Gastrocnemius medialis (tissue), 4 donors: ENCODE data around the gene CCT7. TPM values are rescaled to one million over a fixed set of nuclear protein-coding genes. Genes with fewer than 3 reads are reported as not detected.

Experiments
- ATAC-seq, 2 donors: fragments of 150-250 bp; one replicate each; pipeline ENCODE4 v1.9.1; 2016
- DNase-seq, 2 donors: peaks; one replicate each; pipeline ENCODE4 v3.0.0-alpha.2; 2019
- H3K27ac ChIP-seq, 4 donors: fragments of 200-600 bp; sonication (generic); 1 replicate in 1 of 4; 2 replicates in 3 of 4; pipeline ENCODE4 v1.5.1; 2016 to 2018; ENCODE audit warnings: mild to moderate bottlenecking in 2 of 4, moderate library complexity in 1 of 4
- H3K27me3 ChIP-seq, 3 donors: fragments of 200-600 bp; sonication (generic) in 2 of 3; 1 replicate in 1 of 3; 2 replicates in 2 of 3; pipeline versions ENCODE4 v1.5.1 to v1.6.0; 2016 to 2019; ENCODE audit warnings: mild to moderate bottlenecking in 1 of 3, moderate library complexity in 1 of 3
- H3K36me3 ChIP-seq, 2 donors: fragments of 200-600 bp; sonication (generic) in 1 of 2; one replicate each; pipeline ENCODE4 v1.5.1; 2017 to 2018
- H3K4me1 ChIP-seq, 2 donors: fragments of 200-600 bp; sonication (generic) in 1 of 2; one replicate each; pipeline ENCODE4 v1.5.1; 2016 to 2017; ENCODE audit warnings: mild to moderate bottlenecking in 2 of 2
- H3K4me3 ChIP-seq, 4 donors: fragments of 200-600 bp; sonication (generic) in 3 of 4; 1 replicate in 1 of 4; 2 replicates in 3 of 4; pipeline ENCODE4 v1.5.1; 2016 to 2019; ENCODE audit warnings: mild to moderate bottlenecking in 2 of 4
- H3K9me3 ChIP-seq, 3 donors: fragments of 200-600 bp; sonication (generic) in 2 of 3; 1 replicate in 1 of 3; 2 replicates in 2 of 3; pipeline ENCODE4 v1.5.1; 2016 to 2019
- CTCF ChIP-seq, 5 experiments: fragments of 450-650 bp in 3 of 5; fragments of 200-600 bp in 2 of 5; sonication (generic) in 2 of 5; IDR thresholded peaks in 4 of 5; conservative IDR thresholded peaks in 1 of 5; 1 replicate in 4 of 5; 2 replicates in 1 of 5; pipeline ENCODE4 v1.5.1; 2016 to 2019; ENCODE audit warnings: antibody characterized with exemption in 5 of 5, mild to moderate bottlenecking in 3 of 5, moderate library complexity in 3 of 5
- POLR2A ChIP-seq, 2 donors: fragments of 450-650 bp; IDR thresholded peaks; one replicate each; pipeline ENCODE4 v1.6.1; 2017; ENCODE audit warnings: antibody characterized with exemption in 2 of 2, mild to moderate bottlenecking in 2 of 2, moderate library complexity in 2 of 2
- in situ Hi-C, 4 donors: fragments of 200-750 bp; cut with MboI; loops; one replicate each; pipeline versions ENCODE4 v1.15.0 to v1.8.0; 2017; ENCODE audit warnings: low sequenced_read_pairs in 4 of 4
- intact Hi-C: fragments of 100-400 bp; cut with DNase I; formaldehyde crosslinking; loops from one replicate; pipeline ENCODE4 v1.15.1; 2023; ENCODE audit warnings: low total_unique reads
- total RNA-seq, 4 donors: library from RNA; depleted of rRNA; stranded (reverse); fragments of >200 nt; gene quantifications; one replicate each; pipeline versions ENCODE4 v1.1.0 to v1.2.3, GENCODE V29; 2016

Gene CCT7
- total RNA-seq, 4 donors from 2014 or later, result 215 to 334 (median 284) TPM

- DNase-seq (no peak), ATAC-seq (no peak)
- intact Hi-C loops (no loop called here), in situ Hi-C loops (loop anchor here in 3 of 4 donors (25.0 kb wide), 3 partner anchors 159 to 1309 kb away; partner anchors contain the start of genes TPRKB (in 3 of the 3), ALMS1 (in 1 of the 3), AUP1 (in 1 of the 3) and DQX1 (in 1 of the 3))
- Histone ChIP-seq H3K4me1 (peaks cover 0 to 5% of the 10 kb centered on the region in 2 donors), H3K4me3 (no peak overlapping the region), H3K27me3 (no peaks in the 10 kb centered on the region), H3K9me3 (no peaks in the 10 kb centered on the region), H3K36me3 (peaks cover 0 to 63% of the 10 kb centered on the region in 2 donors), H3K27ac (no peak overlapping the region)
- TF ChIP-seq CTCF (IDR thresholded peaks at IDR 0.05 in 4 of 5, conservative IDR thresholded peaks at IDR 0.05 in 1 of 5) (no peak), POLR2A (IDR thresholded peaks at IDR 0.05) (no peak)
Observed at GRCh38 chr2:73228631-73229030, 5.5 kb upstream of the CCT7 start.

- H3K27me3 ChIP-seq, result no peaks in the 10 kb centered on the region
- ATAC-seq, result peak; percentile 8 to 19
- DNase-seq, result peak in 1 of 2 donors; percentile 44
- H3K4me1 ChIP-seq, result peaks cover 12 to 28% of the 10 kb centered on the region in 2 donors
- intact Hi-C loops (loop anchor here (5.0 to 10.0 kb wide), 3 partner anchors 120 to 1222 kb away; partner anchors contain the start of genes INO80B, RAB11FIP5, SFXN5 and WBP1), in situ Hi-C loops (loop anchor here in 3 of 4 donors (25.0 kb wide), 3 partner anchors 155 to 1305 kb away; partner anchors contain the start of genes TPRKB (in 3 of the 3), ALMS1 (in 1 of the 3), AUP1 (in 1 of the 3) and DQX1 (in 1 of the 3))
- no peaks in the 10 kb centered on the region for H3K9me3 ChIP-seq
- H3K36me3 ChIP-seq, result peaks cover 0 to 27% of the 10 kb centered on the region in 2 donors
- H3K27ac ChIP-seq, result peak overlapping the region; percentile 82 to 100 (median 93)
- TF ChIP-seq CTCF (IDR thresholded peaks at IDR 0.05 in 4 of 5, conservative IDR thresholded peaks at IDR 0.05 in 1 of 5), result no peak
- no peak for TF ChIP-seq POLR2A (IDR thresholded peaks at IDR 0.05)
- peak overlapping the region; percentile 67 to 100 (median 95) for H3K4me3 ChIP-seq
Observed at GRCh38 chr2:73232403-73233153, 1.5 kb upstream of the CCT7 start.

DNA sequence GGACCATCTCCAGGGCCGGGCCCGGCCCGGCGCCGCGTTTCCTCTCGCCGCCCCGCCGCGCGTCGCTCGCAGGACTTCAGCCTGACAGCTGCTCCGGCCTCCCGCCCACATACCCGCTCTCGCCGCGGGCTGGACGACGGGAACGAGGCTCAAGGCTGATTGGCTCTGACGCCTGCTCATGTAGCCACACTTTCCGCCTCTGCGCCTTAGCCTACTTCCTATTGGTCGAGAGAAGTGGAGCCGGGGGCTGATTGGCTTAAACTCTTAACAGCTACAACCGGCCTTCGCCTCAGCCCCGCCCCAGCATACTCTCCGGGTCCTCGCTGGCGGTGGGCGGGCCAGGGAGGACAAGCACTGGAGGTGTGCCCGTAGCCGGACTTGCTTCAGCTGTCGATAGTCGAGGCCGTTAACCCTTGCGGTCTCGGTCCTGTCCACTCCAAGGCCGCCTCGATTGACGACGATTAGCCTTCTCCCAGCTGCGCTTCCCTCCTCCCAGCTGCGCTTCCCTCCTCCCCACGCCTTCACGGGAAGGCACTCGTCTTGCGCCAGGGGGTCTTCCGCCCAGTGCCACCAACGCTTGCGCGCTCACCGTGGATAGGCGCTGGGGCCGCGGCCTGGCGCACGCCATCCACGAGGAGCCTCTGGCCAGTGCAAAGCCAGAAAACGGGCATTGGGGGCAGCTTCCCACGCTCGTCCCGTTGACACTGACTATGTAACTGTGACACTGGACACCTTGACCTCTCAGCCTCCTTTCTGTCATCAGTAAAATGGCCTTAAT is 765 bp upstream of the CCT7 start, which contains the start of gene PRADC1:
Gene PRADC1 (minus strand): TSS at position 86 of the 778 bp plus-strand sequence. CDS start 79 bp downstream, at position 7.
- no peaks in the 10 kb centered on the region for H3K9me3 ChIP-seq
- peaks cover 17 to 35% of the 10 kb centered on the region in 2 donors for H3K4me1 ChIP-seq
- peak within 1 kb of the TSS; percentile 90 to 100 (median 95) for H3K27ac ChIP-seq
- peak within 1 kb of the TSS; percentile 67 to 100 (median 95) for H3K4me3 ChIP-seq
- intact Hi-C loops (loop anchor here (5.0 to 10.0 kb wide), 3 partner anchors 121 to 1221 kb away; partner anchors contain the start of genes INO80B, RAB11FIP5, SFXN5 and WBP1), in situ Hi-C loops (loop anchor here in 3 of 4 donors (25.0 kb wide), 3 partner anchors 154 to 1304 kb away; partner anchors contain the start of genes TPRKB (in 3 of the 3), ALMS1 (in 1 of the 3), AUP1 (in 1 of the 3) and DQX1 (in 1 of the 3))
- ATAC-seq (peak; percentile 90 to 93), DNase-seq (peak; percentile 100)
- TF ChIP-seq POLR2A (IDR thresholded peaks at IDR 0.05), result peak; percentile 85 to 87
- TF ChIP-seq CTCF (IDR thresholded peaks at IDR 0.05 in 4 of 5, conservative IDR thresholded peaks at IDR 0.05 in 1 of 5), result no peak
- peaks cover 0 to 19% of the 10 kb centered on the region in 2 donors for H3K36me3 ChIP-seq
- H3K27me3 ChIP-seq, result no peaks in the 10 kb centered on the region
